ENCODE data around the gene DIAPH2. TPM values are rescaled to one million over a fixed set of nuclear protein-coding genes. Genes with fewer than 3 reads are reported as not detected.

Gene DIAPH2
- total RNA-seq, 2 donors from 2014 or later, result 15.2 to 23.3 TPM

DNA sequence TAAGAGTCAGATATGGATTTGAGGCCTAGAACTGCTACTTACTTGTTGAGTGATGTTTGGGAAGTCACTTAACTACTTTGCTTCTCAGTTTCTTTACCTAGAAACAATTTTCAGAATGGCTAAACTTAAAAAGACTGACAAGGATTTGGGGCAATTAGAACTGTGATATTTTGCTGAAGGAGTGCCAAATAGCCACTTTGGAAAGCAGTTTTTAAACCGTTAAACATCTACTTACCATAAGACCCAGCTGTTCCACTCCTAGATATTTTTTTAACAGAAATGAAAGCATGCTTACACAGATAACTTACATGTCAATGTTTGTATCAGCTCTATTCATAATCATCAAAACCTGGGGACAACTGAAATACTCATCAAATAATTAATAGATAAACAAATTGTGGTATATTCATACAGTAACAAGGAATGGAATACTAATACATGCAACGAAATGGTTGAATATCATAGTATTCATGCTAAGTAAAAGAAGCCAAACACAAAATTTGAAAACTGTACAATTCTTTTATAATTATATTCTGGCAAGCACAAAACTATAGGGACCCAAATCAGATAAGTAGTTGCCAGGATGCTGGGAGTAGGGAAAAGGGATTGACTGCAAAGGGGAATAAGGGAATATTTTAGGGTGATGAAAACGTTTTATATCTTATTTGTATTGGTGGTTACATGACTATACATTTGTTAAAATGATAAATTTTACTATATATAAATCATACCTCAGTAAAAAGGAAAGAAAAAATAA, 223.1 kb downstream of the DIAPH2 start:
- H3K4me1 ChIP-seq, result no peaks in the 10 kb centered on the region
- no peak for DNase-seq
- no peaks in the 10 kb centered on the region for H3K27me3 ChIP-seq
- no peak for TF ChIP-seq CTCF (IDR thresholded peaks at IDR 0.05)
- no peak for TF ChIP-seq POLR2A (IDR thresholded peaks at IDR 0.05)
- no peak for ATAC-seq
- H3K4me3 ChIP-seq, result no peak overlapping the region
- intact Hi-C loops (cut with DNase I), result no loop called here
- H3K9me3 ChIP-seq, result no peaks in the 10 kb centered on the region
- no peaks in the 10 kb centered on the region for H3K36me3 ChIP-seq (replicated peaks in 1 of 2; ENCODE audit: insufficient read depth in 1 of 2, low read depth in 2 of 2)
- H3K27ac ChIP-seq, result no peak overlapping the region
- 62 to 69% methylated on average over 3 of the region's 3 CpGs for WGBS, 2 donors

GRCh38 chrX:96909291-96909690, 224.6 kb downstream of the DIAPH2 start:
- Histone ChIP-seq H3K4me1 (no peaks in the 10 kb centered on the region), H3K36me3 (replicated peaks in 1 of 2; ENCODE audit: insufficient read depth in 1 of 2, low read depth in 2 of 2) (no peaks in the 10 kb centered on the region), H3K27me3 (no peaks in the 10 kb centered on the region), H3K4me3 (no peak overlapping the region), H3K9me3 (no peaks in the 10 kb centered on the region), H3K27ac (no peak overlapping the region)
- TF ChIP-seq CTCF (IDR thresholded peaks at IDR 0.05) (no peak), POLR2A (IDR thresholded peaks at IDR 0.05) (no peak)
- DNase-seq (no peak), ATAC-seq (no peak)
- intact Hi-C loops (cut with DNase I), result no loop called here
- WGBS, 2 donors, result 85 to 100% methylated on average over 5 of the region's 5 CpGs

GRCh38 chrX:96918864-96919263, 234.2 kb downstream of the DIAPH2 start:
- intact Hi-C loops (cut with DNase I), result no loop called here
- 95 to 96% methylated on average over 2 of the region's 2 CpGs for WGBS, 2 donors
- H3K4me3 ChIP-seq, result no peak overlapping the region
- no peaks in the 10 kb centered on the region for H3K36me3 ChIP-seq (replicated peaks in 1 of 2; ENCODE audit: insufficient read depth in 1 of 2, low read depth in 2 of 2)
- ATAC-seq, result no peak
- no peaks in the 10 kb centered on the region for H3K27me3 ChIP-seq
- DNase-seq, result no peak
- H3K27ac ChIP-seq, result no peak overlapping the region
- H3K4me1 ChIP-seq, result no peaks in the 10 kb centered on the region
- H3K9me3 ChIP-seq, result peaks cover 0 to 3% (median 0%) of the 10 kb centered on the region in 3 donors
- no peak for TF ChIP-seq POLR2A (IDR thresholded peaks at IDR 0.05)
- no peak for TF ChIP-seq CTCF (IDR thresholded peaks at IDR 0.05)

DNA sequence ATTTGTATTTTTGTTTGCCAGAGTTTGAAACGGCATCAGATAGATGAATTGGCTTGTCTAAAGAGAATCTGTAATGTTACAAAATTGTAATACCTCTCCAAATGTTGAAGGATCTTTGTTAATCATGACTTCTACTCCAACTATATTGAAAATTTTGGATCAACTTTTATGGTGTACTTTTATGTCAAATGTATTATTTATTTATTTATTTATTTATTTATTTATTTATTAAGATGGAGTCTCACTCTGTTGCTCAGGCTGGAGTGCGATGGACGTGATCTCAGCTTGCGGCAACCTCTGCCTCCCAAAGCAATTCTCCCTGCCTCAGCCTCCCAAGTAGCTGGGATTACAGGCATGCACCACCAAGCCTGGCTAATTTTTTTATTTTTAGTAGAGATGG, 235.0 kb downstream of the DIAPH2 start:
- H3K27ac ChIP-seq, result no peak overlapping the region
- intact Hi-C loops (cut with DNase I), result no loop called here
- TF ChIP-seq CTCF (IDR thresholded peaks at IDR 0.05) (no peak), POLR2A (IDR thresholded peaks at IDR 0.05) (no peak)
- peaks cover 0 to 3% (median 0%) of the 10 kb centered on the region in 3 donors for H3K9me3 ChIP-seq
- no peak overlapping the region for H3K4me3 ChIP-seq
- no peaks in the 10 kb centered on the region for H3K4me1 ChIP-seq
- H3K36me3 ChIP-seq (replicated peaks in 1 of 2; ENCODE audit: insufficient read depth in 1 of 2, low read depth in 2 of 2), result no peaks in the 10 kb centered on the region
- no peaks in the 10 kb centered on the region for H3K27me3 ChIP-seq
- DNase-seq (no peak), ATAC-seq (no peak)
- 87 to 95% methylated on average over 4 of the region's 4 CpGs for WGBS, 2 donors

DNA sequence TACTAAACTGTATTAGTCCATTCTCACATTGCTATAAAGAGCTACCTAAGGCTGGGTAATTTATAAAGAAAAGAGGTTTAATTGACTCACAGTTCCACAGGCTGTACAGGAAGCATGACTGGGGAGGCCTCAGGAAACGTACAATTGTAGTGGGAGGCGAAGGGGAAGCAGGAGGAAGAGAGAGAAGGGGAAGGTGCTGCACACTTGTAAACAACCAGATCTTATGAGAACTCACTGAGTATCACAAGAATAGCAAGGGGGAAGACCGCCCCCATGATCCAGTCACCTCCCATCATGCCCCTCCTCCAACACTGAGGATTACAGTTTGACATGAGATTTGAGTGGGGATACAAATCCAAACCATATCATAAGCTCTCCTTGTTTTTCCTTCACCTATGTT, 239.9 kb downstream of the DIAPH2 start:
- Histone ChIP-seq H3K27ac (no peak overlapping the region), H3K4me1 (no peaks in the 10 kb centered on the region), H3K4me3 (no peak overlapping the region), H3K27me3 (no peaks in the 10 kb centered on the region), H3K9me3 (no peaks in the 10 kb centered on the region), H3K36me3 (replicated peaks in 1 of 2; ENCODE audit: insufficient read depth in 1 of 2, low read depth in 2 of 2) (no peaks in the 10 kb centered on the region)
- TF ChIP-seq POLR2A (IDR thresholded peaks at IDR 0.05) (no peak), CTCF (IDR thresholded peaks at IDR 0.05) (no peak)
- 66 to 100% methylated on average over 3 of the region's 3 CpGs for WGBS, 2 donors
- intact Hi-C loops (cut with DNase I), result no loop called here
- ATAC-seq (no peak), DNase-seq (no peak)

All from body of pancreas (tissue), 4 donors.